Coronary artery (tissue), 2 donors: ENCODE results near the gene PDZRN3.

Experiments used
- DNase-seq: peaks from one replicate; pipeline ENCODE4 v3.0.0-alpha.2; 2017; ENCODE audit warnings: low spot score
- H3K27ac ChIP-seq, 2 donors: fragments of 200-600 bp; sonication (generic); one replicate each; pipeline ENCODE4 v1.5.1; 2016 to 2019
- H3K4me3 ChIP-seq: fragments of 200-600 bp; sonication (generic); 2 replicates; pipeline ENCODE4 v1.5.1; 2016; ENCODE audit warnings: mild to moderate bottlenecking, moderate library complexity
- TF ChIP-seq, protein P1 (sequence below): fragments of 200-600 bp; sonication (generic); IDR thresholded peaks from one replicate; pipeline ENCODE4 v1.5.1; 2019; ENCODE audit warnings: antibody characterized with exemption

The PDZRN3 gene

DNA sequence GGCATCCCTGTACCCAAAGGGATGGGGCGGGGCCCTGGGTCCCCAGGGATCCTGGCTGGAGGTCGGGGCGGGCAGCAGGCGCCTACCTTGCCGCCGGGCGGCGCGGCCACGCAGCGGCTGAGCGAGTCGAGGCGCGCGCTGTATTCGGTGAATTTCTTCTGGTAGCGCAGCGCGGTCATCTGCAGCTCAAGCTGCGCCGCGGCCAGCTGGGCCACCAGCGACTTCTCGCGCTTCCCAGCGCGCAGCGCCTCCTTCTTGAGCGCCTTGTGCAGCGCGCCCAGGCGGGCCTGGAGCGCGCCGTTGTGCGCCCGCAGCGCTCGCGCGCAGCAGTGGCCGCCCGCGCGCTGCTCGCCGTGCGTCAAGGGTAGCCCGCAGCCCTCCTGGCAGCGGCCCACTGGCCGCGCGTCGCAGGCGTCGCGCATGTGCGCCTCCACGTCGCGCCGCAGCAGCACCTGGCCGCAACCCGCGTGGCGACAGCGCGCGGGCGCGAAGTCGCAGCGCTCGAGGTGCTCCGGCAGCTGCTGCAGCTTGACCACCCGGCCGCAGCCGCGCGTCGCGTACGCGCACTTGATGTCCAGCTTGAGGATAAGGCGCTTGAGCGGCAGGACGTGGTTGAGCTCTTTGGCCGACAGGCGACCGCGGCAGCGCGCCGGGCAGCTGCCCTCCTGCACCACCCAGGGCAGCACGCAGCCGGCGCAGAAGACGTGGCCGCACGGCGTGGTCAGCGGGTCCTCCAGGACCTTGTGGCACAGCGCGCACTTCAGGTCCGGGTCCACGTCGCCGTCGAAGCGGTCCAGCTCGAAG, 522 bp downstream of the PDZRN3 start:
- peak overlapping the region; percentile 89 to 90 for H3K27ac ChIP-seq
- TF ChIP-seq, protein P1, sequence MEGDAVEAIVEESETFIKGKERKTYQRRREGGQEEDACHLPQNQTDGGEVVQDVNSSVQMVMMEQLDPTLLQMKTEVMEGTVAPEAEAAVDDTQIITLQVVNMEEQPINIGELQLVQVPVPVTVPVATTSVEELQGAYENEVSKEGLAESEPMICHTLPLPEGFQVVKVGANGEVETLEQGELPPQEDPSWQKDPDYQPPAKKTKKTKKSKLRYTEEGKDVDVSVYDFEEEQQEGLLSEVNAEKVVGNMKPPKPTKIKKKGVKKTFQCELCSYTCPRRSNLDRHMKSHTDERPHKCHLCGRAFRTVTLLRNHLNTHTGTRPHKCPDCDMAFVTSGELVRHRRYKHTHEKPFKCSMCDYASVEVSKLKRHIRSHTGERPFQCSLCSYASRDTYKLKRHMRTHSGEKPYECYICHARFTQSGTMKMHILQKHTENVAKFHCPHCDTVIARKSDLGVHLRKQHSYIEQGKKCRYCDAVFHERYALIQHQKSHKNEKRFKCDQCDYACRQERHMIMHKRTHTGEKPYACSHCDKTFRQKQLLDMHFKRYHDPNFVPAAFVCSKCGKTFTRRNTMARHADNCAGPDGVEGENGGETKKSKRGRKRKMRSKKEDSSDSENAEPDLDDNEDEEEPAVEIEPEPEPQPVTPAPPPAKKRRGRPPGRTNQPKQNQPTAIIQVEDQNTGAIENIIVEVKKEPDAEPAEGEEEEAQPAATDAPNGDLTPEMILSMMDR, result no peak
- peak; percentile 80 for DNase-seq
- peak overlapping the region; percentile 84 for H3K4me3 ChIP-seq

DNA sequence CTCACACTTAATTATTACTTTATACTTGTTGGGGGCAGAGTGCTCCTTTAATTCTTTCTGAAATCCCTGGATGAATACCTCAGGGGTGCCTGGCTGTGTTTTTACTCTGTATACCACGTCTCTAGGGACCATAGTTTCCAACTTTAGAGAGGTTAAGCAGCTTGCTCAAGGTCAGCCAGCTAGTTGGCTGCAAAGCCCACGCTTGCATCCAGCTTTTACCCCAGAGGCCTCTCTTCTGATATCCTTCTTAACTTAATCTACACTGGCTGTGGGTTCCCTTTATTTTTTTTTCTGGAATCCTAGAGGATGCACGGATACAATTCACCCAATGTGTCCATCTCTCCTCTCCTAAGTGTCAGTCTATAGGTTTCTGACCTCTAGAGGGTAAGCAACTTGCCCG, 1.4 kb downstream of the PDZRN3 start:
- Histone ChIP-seq H3K27ac (peak overlapping the region; percentile 89 to 90), H3K4me3 (peak overlapping the region; percentile 84)
- no peak for DNase-seq
- TF ChIP-seq, protein P1, result no peak

DNA sequence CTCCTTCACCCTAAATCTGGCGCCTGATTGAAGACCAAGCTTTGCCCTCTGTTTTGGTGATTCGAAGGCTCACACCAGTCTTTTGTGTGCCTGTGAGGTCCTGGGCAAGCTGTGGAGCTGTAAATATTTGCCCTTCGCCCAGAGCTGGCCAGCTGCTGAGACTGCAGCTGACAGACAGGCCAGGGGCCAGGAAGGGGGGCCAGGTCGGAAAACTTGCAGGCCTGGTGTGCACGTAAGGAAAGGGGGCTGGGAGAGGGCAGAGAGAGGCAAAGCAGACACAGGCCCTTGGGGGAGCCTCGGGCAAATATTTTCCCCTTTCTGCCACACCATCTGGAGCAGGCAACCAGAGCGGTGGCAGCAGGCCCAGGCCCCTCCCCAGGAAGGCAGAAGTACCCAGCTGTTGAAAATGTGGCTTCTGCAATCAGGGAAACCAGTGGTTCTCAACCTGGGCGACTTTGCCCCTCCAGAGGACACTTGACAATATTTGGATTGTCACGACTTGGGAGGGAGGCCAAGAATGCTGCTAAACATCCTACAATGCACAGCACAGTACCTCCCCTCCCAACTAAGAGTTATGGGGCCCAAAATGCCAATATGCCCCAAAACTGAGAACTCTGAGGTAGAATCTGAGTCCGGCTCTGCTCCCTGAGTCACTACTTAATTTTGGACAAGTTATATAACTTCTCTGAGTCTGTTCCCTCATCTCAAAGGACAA, 2.5 kb downstream of the PDZRN3 start:
- TF ChIP-seq, protein P1, result no peak
- DNase-seq, result peak; percentile 83
- H3K27ac ChIP-seq, result peak overlapping the region; percentile 89 to 90
- H3K4me3 ChIP-seq, result peak overlapping the region; percentile 84

DNA sequence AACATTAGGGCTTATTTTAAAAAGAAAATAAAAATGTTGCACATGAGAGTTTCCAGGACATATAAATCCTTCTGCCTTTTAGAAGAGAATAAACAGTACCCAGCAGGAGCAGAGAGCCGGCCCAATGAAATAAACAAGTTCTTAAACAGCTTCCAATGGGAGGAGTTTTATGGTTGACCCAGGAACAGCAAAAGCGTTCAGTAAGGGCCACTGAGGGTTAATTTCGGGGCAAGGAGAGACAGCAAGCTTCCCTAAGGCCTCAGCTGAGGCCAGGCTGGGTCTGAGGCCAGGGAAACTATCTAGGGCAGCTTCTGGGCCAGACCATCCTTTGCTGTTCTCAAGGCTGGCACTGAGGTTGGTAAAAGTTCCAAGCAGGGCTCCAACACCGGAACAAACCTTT, 3.4 kb downstream of the PDZRN3 start:
- TF ChIP-seq, protein P1, result no peak
- H3K4me3 ChIP-seq, result peak overlapping the region; percentile 84
- no peak for DNase-seq
- H3K27ac ChIP-seq, result peak overlapping the region; percentile 89 to 90

DNA sequence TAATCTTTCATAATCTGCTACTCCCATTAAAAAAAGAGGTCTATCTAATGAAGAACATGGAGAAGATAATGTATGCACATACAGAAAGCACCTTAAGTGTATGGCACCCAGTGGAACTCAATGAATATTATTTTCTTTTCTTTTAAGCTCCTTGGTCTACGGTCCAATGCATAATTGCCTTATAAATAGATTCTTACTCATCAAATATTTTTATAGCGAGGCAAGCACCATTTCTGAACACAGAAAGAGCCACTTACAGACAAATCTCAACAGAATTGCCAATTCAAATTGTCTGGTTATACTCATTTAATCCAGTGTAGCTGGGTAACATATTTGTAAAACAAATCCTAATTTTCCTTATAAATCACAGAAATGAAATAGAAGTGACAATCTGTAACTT, 6.3 kb downstream of the PDZRN3 start:
- H3K27ac ChIP-seq, result peak overlapping the region; percentile 18 to 52
- H3K4me3 ChIP-seq, result peak overlapping the region; percentile 23
- DNase-seq, result no peak
- TF ChIP-seq, protein P1, result no peak

DNA sequence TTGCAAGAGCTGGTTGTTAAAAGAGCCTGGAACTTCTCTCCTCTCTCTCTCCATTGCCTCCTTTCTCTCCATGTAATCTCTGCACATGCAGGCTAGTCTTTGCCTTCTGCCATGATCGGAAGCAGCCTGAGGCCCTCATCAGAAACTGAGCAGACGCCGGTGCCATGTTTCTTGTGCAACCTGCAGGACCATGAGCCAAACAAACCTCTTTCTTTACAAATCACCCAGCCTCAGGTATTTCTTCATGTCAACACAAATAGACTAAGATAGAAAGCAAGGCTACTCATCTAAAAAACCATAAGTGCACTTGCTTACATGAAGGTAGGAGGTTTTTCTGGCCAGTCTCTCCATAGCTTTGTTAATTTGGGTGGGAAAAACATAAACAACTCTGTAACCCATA, 8.7 kb downstream of the PDZRN3 start:
- H3K27ac ChIP-seq, result no peak overlapping the region
- TF ChIP-seq, protein P1, result no peak
- DNase-seq, result no peak
- H3K4me3 ChIP-seq, result no peak overlapping the region

DNA sequence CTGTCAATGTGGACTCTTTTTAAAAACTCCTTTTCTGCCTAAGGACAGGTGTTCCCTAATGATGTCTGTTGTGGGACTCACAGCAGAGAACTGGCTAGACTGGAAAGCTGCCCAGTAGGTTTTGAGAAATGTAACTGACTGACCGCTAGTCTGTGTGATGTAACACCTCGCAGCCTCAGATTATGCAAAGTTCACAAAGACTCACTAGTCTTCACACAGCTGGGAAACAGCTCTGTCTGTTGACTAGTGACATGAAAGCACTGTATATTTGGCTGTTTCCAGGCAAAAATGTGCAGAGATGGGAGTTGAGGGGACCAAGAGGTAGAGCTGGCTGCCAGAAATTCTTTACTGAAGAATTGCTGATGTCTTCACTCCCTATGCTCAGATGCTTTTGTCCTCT, 10.3 kb downstream of the PDZRN3 start:
- peak overlapping the region; percentile 21 for H3K4me3 ChIP-seq

More for the DNA sequence above, 10.3 kb downstream of the PDZRN3 start:
- TF ChIP-seq, protein P1, result no peak
- peak overlapping the region in 1 of 2 donors; percentile 59 for H3K27ac ChIP-seq
- no peak for DNase-seq
